Ectodermal cell (in vitro differentiated cells): ENCODE measurements around the gene MANF.
"Not testable (repeated sequence)": the region's sequence is repeated elsewhere in the genome, so short reads cannot be mapped to it uniquely, and the experiment has no call there.

Source experiments
- H3K27ac ChIP-seq: 2 replicates; pipeline ENCODE4 v1.7.0; 2013; ENCODE audit warnings: mild to moderate bottlenecking, low read depth, low read length; ENCODE audit not compliant: insufficient read depth, poor library complexity, severe bottlenecking
- H3K27me3 ChIP-seq: 2 replicates; pipeline ENCODE4 v1.7.0; 2013; ENCODE audit warnings: mild to moderate bottlenecking, low read length; ENCODE audit not compliant: insufficient read depth, control insufficient read depth, poor library complexity, severe bottlenecking
- H3K36me3 ChIP-seq: one replicate; pipeline ENCODE4 v1.7.0; 2013; ENCODE audit warnings: low read length; ENCODE audit not compliant: control insufficient read depth, insufficient read depth
- H3K4me1 ChIP-seq: one replicate; pipeline ENCODE4 v1.7.0; 2013; ENCODE audit warnings: low read length; ENCODE audit not compliant: control insufficient read depth, insufficient read depth
- H3K4me3 ChIP-seq: 2 replicates; pipeline ENCODE4 v1.7.0; 2013; ENCODE audit warnings: low read depth, low read length, control low read depth; ENCODE audit not compliant: insufficient read depth
- H3K9me3 ChIP-seq: 2 replicates; pipeline ENCODE4 v1.7.0; 2013; ENCODE audit warnings: mild to moderate bottlenecking, low read length, moderate library complexity; ENCODE audit not compliant: control insufficient read depth
- WGBS, 2 experiments: methylation state at CpG; one replicate each; pipeline ENCODE4 v1.1.7; 2013; ENCODE audit warnings: missing lambda C conversion rate in 2 of 2; 5-methylcytosine and 5-hydroxymethylcytosine counted together

MANF gene

GRCh38 chr3:51353691-51354090, 31.4 kb upstream of the MANF start:
- WGBS, 2 experiments, result 89 to 91% methylated on average over 1 of the region's 1 CpG
- no peaks in the 10 kb centered on the region for H3K36me3 ChIP-seq
- no peak overlapping the region for H3K27ac ChIP-seq
- H3K27me3 ChIP-seq, result no peaks in the 10 kb centered on the region
- no peak overlapping the region for H3K4me3 ChIP-seq
- H3K4me1 ChIP-seq, result peaks cover 5% of the 10 kb centered on the region
- H3K9me3 ChIP-seq, result no peaks in the 10 kb centered on the region

GRCh38 chr3:51354172-51354571, 30.9 kb upstream of the MANF start:
- H3K4me3 ChIP-seq, result no peak overlapping the region
- WGBS, 2 experiments, result 91 to 96% methylated on average over 2 of the region's 2 CpGs
- H3K4me1 ChIP-seq, result peaks cover 5% of the 10 kb centered on the region
- H3K36me3 ChIP-seq, result no peaks in the 10 kb centered on the region
- no peak overlapping the region for H3K27ac ChIP-seq
- H3K9me3 ChIP-seq, result no peaks in the 10 kb centered on the region
- no peaks in the 10 kb centered on the region for H3K27me3 ChIP-seq

DNA sequence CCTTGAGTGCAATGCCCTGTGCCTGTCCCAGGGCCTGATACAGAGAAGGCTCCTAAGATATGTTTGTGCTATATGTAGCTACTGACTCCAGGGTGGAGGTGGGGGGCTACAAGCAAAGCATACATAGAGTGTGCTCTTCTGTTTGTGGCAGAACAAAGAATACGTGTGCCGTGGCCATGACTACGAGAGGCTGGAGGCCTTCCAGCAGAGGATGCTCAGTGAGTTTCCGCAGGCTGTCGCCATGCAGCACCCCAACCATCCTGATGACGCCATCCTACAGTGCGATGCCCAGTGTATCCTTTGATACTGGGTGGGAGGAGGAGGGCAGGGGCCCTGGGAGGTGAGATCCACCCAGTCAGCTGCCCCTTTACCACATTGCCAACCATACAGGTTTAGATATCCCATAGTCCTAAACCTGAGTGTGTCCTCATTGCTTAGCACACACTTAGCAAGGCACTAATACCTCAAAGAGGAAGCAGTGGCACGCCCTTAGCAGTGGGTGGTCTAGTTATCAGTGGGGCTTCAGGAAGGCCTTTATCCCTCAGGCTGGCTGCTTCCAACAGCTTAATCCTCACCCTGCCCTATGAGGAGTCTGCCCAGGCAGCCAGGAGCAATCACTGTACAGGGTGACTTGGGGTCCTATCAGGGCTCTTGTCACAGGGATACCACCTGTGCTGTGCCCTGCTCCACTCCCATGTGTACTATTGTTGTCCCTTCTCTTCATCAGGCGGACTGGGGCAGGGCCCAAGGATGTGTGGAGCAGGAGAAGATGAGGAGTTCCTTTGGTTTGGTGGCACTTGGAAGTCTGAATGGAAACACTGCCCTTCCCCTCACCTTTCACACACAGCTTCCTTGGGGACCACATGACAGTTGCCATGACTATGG, 30.1 kb upstream of the MANF start:
- WGBS, 2 experiments, result 89 to 90% methylated on average over 8 of the region's 9 CpGs

DNA sequence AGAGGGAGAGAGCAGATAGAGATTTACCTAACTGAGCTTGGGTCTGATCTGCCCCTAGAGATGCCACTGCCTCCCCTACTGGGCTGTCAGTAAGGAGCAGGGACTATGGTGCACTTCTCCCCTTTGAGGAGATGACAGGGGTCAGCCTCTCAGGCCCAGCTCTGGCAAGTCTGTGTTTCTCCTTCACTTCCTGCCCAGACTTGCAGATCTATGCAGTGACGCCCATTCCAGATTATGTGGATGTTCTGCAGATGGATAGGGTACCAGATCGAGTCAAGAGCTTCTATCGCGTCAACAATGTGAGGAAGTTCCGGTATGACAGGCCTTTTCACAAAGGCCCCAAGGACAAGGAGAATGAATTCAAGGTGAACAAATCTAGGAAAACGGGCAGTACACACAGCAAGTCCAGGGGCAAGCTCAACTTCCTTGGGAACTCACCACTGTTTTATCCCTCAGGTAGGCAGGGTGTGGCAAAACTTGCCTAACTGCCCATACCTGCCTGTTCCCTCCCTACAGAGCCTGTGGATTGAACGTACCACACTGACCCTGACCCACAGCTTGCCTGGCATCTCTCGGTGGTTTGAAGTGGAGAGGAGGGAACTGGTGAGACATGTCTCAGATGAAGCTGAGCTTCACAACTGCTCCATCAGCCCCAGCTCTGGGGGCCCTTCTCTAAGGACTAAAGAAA, 29.1 kb upstream of the MANF start:
- H3K36me3 ChIP-seq, result no peaks in the 10 kb centered on the region
- H3K4me1 ChIP-seq, result peaks cover 5% of the 10 kb centered on the region
- no peak overlapping the region for H3K27ac ChIP-seq
- no peaks in the 10 kb centered on the region for H3K9me3 ChIP-seq
- no peaks in the 10 kb centered on the region for H3K27me3 ChIP-seq
- WGBS, 2 experiments, result 83 to 84% methylated on average over 8 of the region's 8 CpGs
- no peak overlapping the region for H3K4me3 ChIP-seq

More for the DNA sequence above, 30.1 kb upstream of the MANF start:
- Histone ChIP-seq H3K27me3 (no peaks in the 10 kb centered on the region), H3K4me3 (no peak overlapping the region), H3K9me3 (no peaks in the 10 kb centered on the region), H3K4me1 (peaks cover 5% of the 10 kb centered on the region), H3K36me3 (no peaks in the 10 kb centered on the region), H3K27ac (no peak overlapping the region)

DNA sequence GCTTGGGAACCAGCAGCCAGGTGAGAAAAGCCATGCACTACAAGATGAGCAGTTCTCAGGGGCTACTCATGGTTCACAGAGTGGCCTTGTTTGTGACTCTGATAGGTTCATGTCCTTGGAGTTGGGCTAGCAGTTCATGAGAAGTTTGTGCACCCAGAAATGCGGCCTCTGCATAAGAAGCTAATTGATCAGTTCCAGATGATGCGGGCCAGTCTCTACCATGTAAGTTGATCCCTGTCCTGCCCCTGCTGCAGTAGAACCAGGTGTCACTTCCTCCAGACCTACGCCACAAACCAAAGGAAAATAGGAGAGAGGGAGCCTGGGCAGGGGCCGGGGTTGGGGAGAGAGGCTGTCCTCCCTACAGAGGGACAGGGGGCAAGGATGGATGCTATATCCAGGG, 27.2 kb upstream of the MANF start:
- Histone ChIP-seq H3K27ac (no peak overlapping the region), H3K27me3 (no peaks in the 10 kb centered on the region), H3K9me3 (no peaks in the 10 kb centered on the region), H3K4me1 (peaks cover 5% of the 10 kb centered on the region), H3K36me3 (no peaks in the 10 kb centered on the region), H3K4me3 (no peak overlapping the region)
- WGBS, 2 experiments, result 83 to 90% methylated on average over 4 of the region's 4 CpGs

GRCh38 chr3:51358981-51359380, 26.1 kb upstream of the MANF start:
- H3K4me3 ChIP-seq, result no peak overlapping the region
- WGBS, 2 experiments, result 92 to 93% methylated on average over 3 of the region's 3 CpGs
- H3K4me1 ChIP-seq, result peaks cover 5% of the 10 kb centered on the region
- H3K36me3 ChIP-seq, result no peaks in the 10 kb centered on the region
- no peaks in the 10 kb centered on the region for H3K9me3 ChIP-seq
- no peaks in the 10 kb centered on the region for H3K27me3 ChIP-seq
- H3K27ac ChIP-seq, result no peak overlapping the region

DNA sequence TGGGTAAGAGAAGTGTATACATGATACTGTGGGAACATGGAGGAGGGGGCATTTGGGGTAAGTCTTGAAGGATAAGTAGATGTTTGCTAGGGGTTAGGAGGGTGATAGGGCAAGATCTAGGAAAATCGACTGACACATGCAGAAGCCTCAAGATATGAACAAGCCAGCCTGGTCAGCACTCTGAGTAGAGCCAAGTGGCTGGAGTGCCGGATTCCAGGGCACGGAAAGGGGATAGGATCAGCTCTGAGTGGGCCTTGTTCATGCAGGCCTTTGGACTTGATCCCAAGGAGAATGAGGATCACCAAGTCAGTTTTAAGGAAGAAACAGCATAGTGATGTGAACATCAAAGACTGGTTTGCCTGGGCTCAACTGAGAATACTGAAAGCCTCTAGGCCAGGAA, 24.3 kb upstream of the MANF start:
- H3K4me1 ChIP-seq, result no peaks in the 10 kb centered on the region
- H3K27me3 ChIP-seq, result no peaks in the 10 kb centered on the region
- no peaks in the 10 kb centered on the region for H3K9me3 ChIP-seq
- WGBS, 2 experiments, result 93 to 94% methylated on average over 3 of the region's 3 CpGs
- no peak overlapping the region for H3K27ac ChIP-seq
- no peak overlapping the region for H3K4me3 ChIP-seq
- no peaks in the 10 kb centered on the region for H3K36me3 ChIP-seq

DNA sequence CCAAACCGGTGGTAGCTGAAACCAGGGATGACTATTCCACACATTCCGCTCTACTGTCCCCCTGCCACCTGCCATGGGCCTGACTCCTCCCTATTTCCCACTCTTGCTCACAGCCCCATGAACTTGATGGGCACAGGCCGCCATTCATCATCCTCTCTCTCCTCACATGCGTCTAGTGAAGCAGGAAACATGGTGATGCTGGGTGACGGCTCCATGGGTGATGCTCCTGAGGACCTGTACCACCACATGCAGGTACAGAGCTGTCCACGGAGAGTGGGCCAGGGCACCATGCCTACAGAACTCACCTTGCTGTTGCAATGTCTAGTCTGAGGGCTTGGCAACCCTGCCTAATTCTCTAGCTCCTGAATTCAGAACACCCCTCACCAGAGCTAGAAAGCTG, 23.3 kb upstream of the MANF start:
- no peaks in the 10 kb centered on the region for H3K9me3 ChIP-seq
- H3K27me3 ChIP-seq, result no peaks in the 10 kb centered on the region
- H3K27ac ChIP-seq, result no peak overlapping the region
- H3K4me3 ChIP-seq, result no peak overlapping the region
- no peaks in the 10 kb centered on the region for H3K36me3 ChIP-seq
- H3K4me1 ChIP-seq, result no peaks in the 10 kb centered on the region
- WGBS, 2 experiments, result 92 to 95% methylated on average over 6 of the region's 6 CpGs

GRCh38 chr3:51362476-51362875, 22.6 kb upstream of the MANF start:
- Histone ChIP-seq H3K36me3 (no peaks in the 10 kb centered on the region), H3K27ac (no peak overlapping the region), H3K4me1 (no peaks in the 10 kb centered on the region), H3K9me3 (no peaks in the 10 kb centered on the region), H3K27me3 (no peaks in the 10 kb centered on the region), H3K4me3 (no peak overlapping the region)
- WGBS, 2 experiments, result 93% methylated on average over 9 of the region's 9 CpGs

- H3K4me1 ChIP-seq, H3K27ac ChIP-seq, H3K4me3 ChIP-seq, H3K27me3 ChIP-seq, H3K9me3 ChIP-seq, H3K36me3 ChIP-seq: not testable (repeated sequence)
- WGBS, 2 experiments, result 91 to 94% methylated on average over 8 of the region's 8 CpGs
Observed at GRCh38 chr3:51368276-51368675, 16.8 kb upstream of the MANF start.
